KMS-11 (cell line): ENCODE results near the gene LDLRAD3.

Source experiments
- H2AFZ ChIP-seq: fragments of 200-600 bp; sonication (generic); 2 replicates; pipeline ENCODE4 v1.6.1; 2016; ENCODE audit warnings: antibody characterized with exemption, mixed run types, low read depth
- H3K27ac ChIP-seq: fragments of 200-600 bp; sonication (generic); 2 replicates; pipeline ENCODE4 v1.6.1; 2016; ENCODE audit warnings: mild to moderate bottlenecking, mixed run types
- H3K27me3 ChIP-seq: fragments of 200-600 bp; sonication (generic); 2 replicates; pipeline ENCODE4 v1.6.1; 2017; ENCODE audit warnings: mild to moderate bottlenecking, low read depth, mixed run types, moderate library complexity; ENCODE audit not compliant: insufficient read depth
- H3K36me3 ChIP-seq: fragments of 200-600 bp; sonication (generic); 2 replicates; pipeline ENCODE4 v1.6.1; 2017; ENCODE audit warnings: mild to moderate bottlenecking, mixed run types; ENCODE audit not compliant: insufficient read depth
- H3K4me1 ChIP-seq: fragments of 200-600 bp; sonication (generic); 2 replicates; pipeline ENCODE4 v1.6.1; 2016; ENCODE audit warnings: mild to moderate bottlenecking, low read depth, mixed run types; ENCODE audit not compliant: poor library complexity, severe bottlenecking
- H3K4me2 ChIP-seq: fragments of 200-600 bp; sonication (generic); 2 replicates; pipeline ENCODE4 v1.7.0; 2016; ENCODE audit warnings: mild to moderate bottlenecking, mixed run types
- H3K4me3 ChIP-seq: fragments of 200-600 bp; sonication (generic); IDR thresholded peaks from 2 replicates; pipeline ENCODE4 v1.6.1; 2017; ENCODE audit warnings: low read depth, low read length, mixed read lengths; ENCODE audit not compliant: insufficient read depth
- H3K79me2 ChIP-seq: fragments of 200-600 bp; sonication (generic); 2 replicates; pipeline ENCODE4 v1.6.1; 2016; ENCODE audit warnings: low read depth, mixed run types; ENCODE audit not compliant: insufficient read depth
- H3K9ac ChIP-seq: fragments of 200-600 bp; sonication (generic); 2 replicates; pipeline ENCODE4 v1.6.1; 2016; ENCODE audit warnings: mild to moderate bottlenecking, mixed run types
- H4K20me1 ChIP-seq: fragments of 200-600 bp; sonication (generic); 2 replicates; pipeline ENCODE4 v1.6.1; 2016; ENCODE audit warnings: mild to moderate bottlenecking, mixed run types; ENCODE audit not compliant: insufficient read depth
- TF ChIP-seq, protein P1 (sequence below): fragments of 200-600 bp; sonication (generic); conservative IDR thresholded peaks from 2 replicates; pipeline ENCODE4 v1.6.1; 2017; ENCODE audit warnings: low read depth, mild to moderate bottlenecking, antibody characterized with exemption, low read length, moderate library complexity, mixed read lengths

Gene LDLRAD3

DNA sequence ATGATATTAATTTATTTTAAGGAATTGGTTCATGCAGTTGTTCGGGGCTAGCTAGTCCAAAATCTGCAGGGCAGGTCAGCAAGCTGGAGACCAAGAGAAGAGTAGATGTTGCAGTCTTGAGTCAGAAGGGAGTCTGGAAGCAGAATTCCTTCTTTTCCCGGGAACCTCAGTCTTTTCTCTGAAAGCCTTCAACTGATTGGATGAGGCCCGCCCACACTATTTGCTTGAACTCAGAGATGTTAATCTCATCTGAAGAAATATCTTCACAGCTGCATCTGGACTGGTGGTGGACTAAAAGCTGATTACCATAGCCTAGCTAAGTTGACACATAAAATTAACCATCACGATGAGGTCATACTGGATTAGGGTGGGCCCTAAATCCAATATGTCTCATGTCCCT is 223.2 kb downstream of the LDLRAD3 start:
- H2AFZ ChIP-seq = no peak overlapping the region
- TF ChIP-seq, protein P1, sequence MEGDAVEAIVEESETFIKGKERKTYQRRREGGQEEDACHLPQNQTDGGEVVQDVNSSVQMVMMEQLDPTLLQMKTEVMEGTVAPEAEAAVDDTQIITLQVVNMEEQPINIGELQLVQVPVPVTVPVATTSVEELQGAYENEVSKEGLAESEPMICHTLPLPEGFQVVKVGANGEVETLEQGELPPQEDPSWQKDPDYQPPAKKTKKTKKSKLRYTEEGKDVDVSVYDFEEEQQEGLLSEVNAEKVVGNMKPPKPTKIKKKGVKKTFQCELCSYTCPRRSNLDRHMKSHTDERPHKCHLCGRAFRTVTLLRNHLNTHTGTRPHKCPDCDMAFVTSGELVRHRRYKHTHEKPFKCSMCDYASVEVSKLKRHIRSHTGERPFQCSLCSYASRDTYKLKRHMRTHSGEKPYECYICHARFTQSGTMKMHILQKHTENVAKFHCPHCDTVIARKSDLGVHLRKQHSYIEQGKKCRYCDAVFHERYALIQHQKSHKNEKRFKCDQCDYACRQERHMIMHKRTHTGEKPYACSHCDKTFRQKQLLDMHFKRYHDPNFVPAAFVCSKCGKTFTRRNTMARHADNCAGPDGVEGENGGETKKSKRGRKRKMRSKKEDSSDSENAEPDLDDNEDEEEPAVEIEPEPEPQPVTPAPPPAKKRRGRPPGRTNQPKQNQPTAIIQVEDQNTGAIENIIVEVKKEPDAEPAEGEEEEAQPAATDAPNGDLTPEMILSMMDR = no peak
- H3K4me3 ChIP-seq = no peak overlapping the region
- H4K20me1 ChIP-seq = no peaks in the 10 kb centered on the region
- H3K27me3 ChIP-seq = no peaks in the 10 kb centered on the region
- no peaks in the 10 kb centered on the region for H3K36me3 ChIP-seq
- no peak overlapping the region for H3K27ac ChIP-seq
- no peak overlapping the region for H3K9ac ChIP-seq
- no peaks in the 10 kb centered on the region for H3K79me2 ChIP-seq
- H3K4me1 ChIP-seq = no peaks in the 10 kb centered on the region
- H3K4me2 ChIP-seq = no peak overlapping the region

DNA sequence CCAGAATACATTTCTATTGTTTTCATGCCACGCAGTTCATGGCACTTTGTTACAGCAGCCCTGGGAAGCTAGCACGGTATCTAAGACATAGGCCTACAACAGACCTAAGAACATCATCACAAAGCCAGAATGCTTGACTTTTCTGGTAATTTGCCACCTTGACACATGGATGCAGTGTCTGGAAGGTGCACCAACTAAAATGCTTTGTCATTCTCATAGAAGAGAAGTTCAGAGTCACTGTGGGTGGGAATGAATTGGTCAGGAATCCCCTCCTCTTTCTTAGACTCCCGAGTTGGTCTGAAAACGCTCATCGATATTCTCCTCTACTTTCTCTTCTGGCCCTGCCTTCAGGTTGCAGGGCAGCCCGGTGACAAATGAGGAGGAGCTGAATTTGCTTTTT is 223.9 kb downstream of the LDLRAD3 start:
- no peak overlapping the region for H3K4me2 ChIP-seq
- no peaks in the 10 kb centered on the region for H3K4me1 ChIP-seq
- H4K20me1 ChIP-seq = no peaks in the 10 kb centered on the region
- TF ChIP-seq, protein P1 = no peak
- no peak overlapping the region for H3K27ac ChIP-seq
- no peaks in the 10 kb centered on the region for H3K79me2 ChIP-seq
- H3K4me3 ChIP-seq = no peak overlapping the region
- no peak overlapping the region for H3K9ac ChIP-seq
- no peaks in the 10 kb centered on the region for H3K27me3 ChIP-seq
- H3K36me3 ChIP-seq = no peaks in the 10 kb centered on the region
- H2AFZ ChIP-seq = no peak overlapping the region

DNA sequence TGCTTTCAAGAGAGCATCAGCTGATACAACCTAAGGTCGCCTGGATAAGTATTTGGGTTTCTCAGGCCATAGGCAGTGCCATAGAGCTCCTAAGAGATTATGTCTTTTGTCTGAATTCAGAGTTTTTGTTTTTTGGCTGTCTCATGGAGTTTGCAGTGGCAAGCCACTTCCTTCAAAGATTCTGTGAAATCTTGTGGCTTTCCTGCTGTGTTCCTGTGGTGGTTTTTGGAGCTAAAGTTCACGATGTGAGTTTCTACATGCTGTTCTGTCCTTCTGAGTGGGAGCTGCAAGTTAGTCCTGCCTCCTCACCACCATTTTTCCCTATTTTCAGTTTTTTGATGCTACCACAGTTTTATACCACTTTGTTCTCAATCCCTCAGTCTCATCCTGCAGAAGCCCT is 234.0 kb downstream of the LDLRAD3 start:
- no peaks in the 10 kb centered on the region for H4K20me1 ChIP-seq
- H2AFZ ChIP-seq = no peak overlapping the region
- no peaks in the 10 kb centered on the region for H3K4me1 ChIP-seq
- H3K4me3 ChIP-seq = no peak overlapping the region
- H3K79me2 ChIP-seq = no peaks in the 10 kb centered on the region
- H3K4me2 ChIP-seq = no peak overlapping the region
- no peaks in the 10 kb centered on the region for H3K27me3 ChIP-seq
- H3K9ac ChIP-seq = no peak overlapping the region
- no peak overlapping the region for H3K27ac ChIP-seq
- H3K36me3 ChIP-seq = no peaks in the 10 kb centered on the region
- TF ChIP-seq, protein P1 = no peak

DNA sequence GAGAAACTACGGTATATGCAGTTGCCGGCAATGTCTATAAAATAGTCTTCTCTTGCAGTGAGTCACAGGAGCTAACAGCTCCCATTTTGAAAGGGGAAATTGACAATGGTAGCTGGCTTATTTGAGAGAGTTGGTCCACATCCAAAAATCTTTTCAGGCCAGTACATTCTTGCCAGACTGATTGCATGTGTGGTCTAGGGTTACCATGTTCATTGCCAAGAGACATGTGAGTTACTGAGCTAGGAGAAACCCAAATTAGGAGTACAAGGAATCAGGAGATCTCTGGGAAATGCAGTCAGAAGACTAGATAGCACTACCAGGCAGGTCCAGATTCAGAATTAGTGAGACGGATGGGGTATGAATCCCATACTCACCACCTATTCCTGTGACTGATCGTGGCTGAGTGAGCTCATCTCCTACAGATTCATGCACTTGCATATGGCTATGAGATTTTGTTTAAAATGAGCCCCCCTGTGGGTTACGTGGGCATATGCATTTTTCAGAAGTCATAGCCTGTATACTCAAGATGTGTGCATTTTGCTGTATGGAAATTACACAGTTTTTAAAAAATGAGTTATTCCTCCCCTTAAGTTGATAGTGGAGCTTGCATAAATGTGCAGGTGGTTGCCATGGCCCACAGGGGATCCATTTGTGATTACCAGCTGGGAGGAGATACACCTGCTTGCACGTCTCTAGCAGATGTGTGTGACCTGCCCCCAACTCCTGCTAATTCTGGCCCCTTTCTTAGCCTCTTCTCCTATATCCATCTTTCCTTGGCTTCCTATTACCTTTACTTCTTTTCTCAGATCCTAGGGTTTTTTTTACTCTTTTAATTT is 242.7 kb downstream of the LDLRAD3 start:
- Histone ChIP-seq H3K27ac (no peak overlapping the region), H3K36me3 (no peaks in the 10 kb centered on the region), H3K4me1 (peaks cover under 1% of the 10 kb centered on the region), H2AFZ (no peak overlapping the region), H3K79me2 (no peaks in the 10 kb centered on the region), H3K4me3 (no peak overlapping the region), H3K9ac (no peak overlapping the region), H3K4me2 (no peak overlapping the region), H4K20me1 (no peaks in the 10 kb centered on the region), H3K27me3 (no peaks in the 10 kb centered on the region)
- TF ChIP-seq, protein P1 = no peak
